IMR-90 (cell line): ENCODE data around the gene ZNF488. TPM values are rescaled to one million over a fixed set of nuclear protein-coding genes. Genes with fewer than 3 reads are reported as not detected.

Experiments used
- ATAC-seq: fragments of 200-7000 bp; cut with Tn5 transposase; 2 replicates; pipeline ENCODE4 v1.9.1; 2020; ENCODE audit warnings: low read depth, mild to moderate bottlenecking, moderate library complexity
- BruUV-seq: library from RNA; stranded (reverse); fragments of 400-500 nt; replicated peaks from 2 replicates; lab custom pipeline; 2021; lab: Mats Ljungman, UMichigan
- CTCF ChIA-PET: fragments of 300-600 bp; formaldehyde crosslinking; extraction: SDS; loops from one replicate; lab custom pipeline; 2021; ENCODE audit warnings: antibody characterized with exemption; lab: Yijun Ruan, JAX
- POLR2A ChIA-PET: fragments of 300-600 bp; sonication (Branson Sonifier 250); formaldehyde crosslinking; loops from one replicate; lab custom pipeline; 2022; ENCODE audit warnings: antibody characterized with exemption; ENCODE audit not compliant: unreplicated experiment; lab: Charles Lee
- DNase-seq: peaks from one replicate; pipeline ENCODE4 v3.0.0; 2013
- H2AFZ ChIP-seq: replicated peaks from 2 replicates; pipeline ENCODE3; 2013; ENCODE audit warnings: low read length, mild to moderate bottlenecking; ENCODE audit not compliant: poor library complexity
- H2AK5ac ChIP-seq: 2 replicates; pipeline ENCODE4 v1.6.1; 2013; ENCODE audit warnings: low read depth, low read length, inconsistent platforms
- H2AK9ac ChIP-seq: replicated peaks from 2 replicates; pipeline ENCODE3; 2013; ENCODE audit warnings: mild to moderate bottlenecking, low read depth, low read length, moderate library complexity; ENCODE audit not compliant: poor library complexity
- H2BK120ac ChIP-seq: 2 replicates; pipeline ENCODE4 v1.6.1; 2013; ENCODE audit warnings: low read depth, low read length, inconsistent platforms
- H2BK15ac ChIP-seq: 3 replicates; pipeline ENCODE4 v1.6.1; 2013; ENCODE audit warnings: low read depth, low read length, inconsistent platforms
- H2BK20ac ChIP-seq: 2 replicates; pipeline ENCODE4 v1.6.1; 2013; ENCODE audit warnings: low read depth, mild to moderate bottlenecking, inconsistent platforms, low read length, moderate library complexity
- H2BK5ac ChIP-seq: 2 replicates; pipeline ENCODE4 v1.6.1; 2013; ENCODE audit warnings: mild to moderate bottlenecking, low read depth, low read length, inconsistent platforms; ENCODE audit not compliant: poor library complexity, severe bottlenecking
- H3K14ac ChIP-seq: replicated peaks from 2 replicates; pipeline ENCODE4 v1.6.1; 2013; ENCODE audit warnings: low read depth, low read length, inconsistent platforms
- H3K18ac ChIP-seq: 2 replicates; pipeline ENCODE4 v1.6.1; 2013; ENCODE audit warnings: low read depth, low read length, control low read depth
- H3K23ac ChIP-seq: 2 replicates; pipeline ENCODE4 v1.6.1; 2013; ENCODE audit warnings: low read depth, low read length, inconsistent platforms
- H3K27ac ChIP-seq: 2 replicates; pipeline ENCODE4 v1.5.1; 2013; ENCODE audit warnings: mild to moderate bottlenecking, control low read depth, low read length; ENCODE audit not compliant: insufficient read depth
- H3K27me3 ChIP-seq: 2 replicates; pipeline ENCODE4 v1.6.1; 2013; ENCODE audit warnings: low read length; ENCODE audit not compliant: control insufficient read depth, insufficient read depth
- H3K36me3 ChIP-seq: 2 replicates; pipeline ENCODE4 v1.6.1; 2013; ENCODE audit warnings: low read length, mixed read lengths; ENCODE audit not compliant: control insufficient read depth, insufficient read depth
- H3K4ac ChIP-seq: 2 replicates; pipeline ENCODE4 v1.6.1; 2013; ENCODE audit warnings: low read depth, low read length, inconsistent platforms
- H3K4me1 ChIP-seq: 2 replicates; pipeline ENCODE4 v1.6.1; 2013; ENCODE audit warnings: low read length, mixed read lengths; ENCODE audit not compliant: control insufficient read depth, insufficient read depth
- H3K4me2 ChIP-seq: 2 replicates; pipeline ENCODE4 v1.6.1; 2013; ENCODE audit warnings: low read depth, mild to moderate bottlenecking, control low read depth, low read length, moderate library complexity
- H3K4me3 ChIP-seq: 2 replicates; pipeline ENCODE4 v1.5.1; 2013; ENCODE audit warnings: low read depth, mild to moderate bottlenecking, control low read depth, low read length, moderate library complexity; ENCODE audit not compliant: insufficient read depth
- H3K56ac ChIP-seq: 2 replicates; pipeline ENCODE4 v1.6.1; 2013; ENCODE audit warnings: low read length, inconsistent platforms; ENCODE audit not compliant: insufficient read depth; ENCODE audit errors: extremely low read depth
- H3K79me1 ChIP-seq, 2 experiments: 2 replicates each; pipeline ENCODE4 v1.6.1; 2013; ENCODE audit warnings: low read length in 2 of 2, inconsistent platforms in 1 of 2, low read depth in 1 of 2
- H3K9ac ChIP-seq: 2 replicates; pipeline ENCODE4 v1.6.1; 2013; ENCODE audit warnings: low read depth, low read length, control low read depth
- H3K9me1 ChIP-seq: 2 replicates; pipeline ENCODE4 v1.6.1; 2013; ENCODE audit warnings: low read length, inconsistent platforms; ENCODE audit not compliant: insufficient read depth
- H3K9me3 ChIP-seq: 2 replicates; pipeline ENCODE4 v1.6.1; 2013; ENCODE audit warnings: low read length; ENCODE audit not compliant: control insufficient read depth, insufficient read depth
- H4K20me1 ChIP-seq: 2 replicates; pipeline ENCODE4 v1.6.1; 2013; ENCODE audit warnings: low read length, inconsistent platforms; ENCODE audit not compliant: insufficient read depth
- H4K5ac ChIP-seq: 2 replicates; pipeline ENCODE4 v1.6.1; 2013; ENCODE audit warnings: mild to moderate bottlenecking, low read depth, low read length, control low read depth
- H4K8ac ChIP-seq, 2 experiments: 2 replicates each; pipeline ENCODE4 v1.6.1; 2013; ENCODE audit warnings: low read depth in 2 of 2, low read length in 2 of 2, control low read depth in 1 of 2, inconsistent platforms in 1 of 2
- H4K91ac ChIP-seq: 2 replicates; pipeline ENCODE4 v1.6.1; 2013; ENCODE audit warnings: low read depth, low read length, inconsistent platforms; ENCODE audit not compliant: insufficient read depth
- MAZ ChIP-seq: IDR thresholded peaks from 2 replicates; pipeline ENCODE4 v1.6.1; 2012; ENCODE audit warnings: low read depth, mild to moderate bottlenecking, low read length, improper control_type of control experiment, moderate library complexity, borderline replicate concordance
- RAD21 ChIP-seq: IDR thresholded peaks from 2 replicates; pipeline ENCODE4 v1.6.1; 2012; ENCODE audit warnings: low read length, improper control_type of control experiment
- WGBS, 2 experiments: methylation state at CpG; one replicate each; pipeline versions ENCODE4 v1.1.5 to v1.1.7; 2013; ENCODE audit warnings: missing lambda C conversion rate in 2 of 2; ENCODE audit not compliant: insufficient read length in 1 of 2; ENCODE audit errors: extremely low coverage in 2 of 2; 5-methylcytosine and 5-hydroxymethylcytosine counted together
- dilution Hi-C: fragments of 300-500 bp; cut with HindIII; formaldehyde crosslinking; loops from one replicate; pipeline ENCODE4 v1.14.3; 2018; ENCODE audit warnings: low sequenced_read_pairs; ENCODE audit not compliant: unreplicated experiment
- in situ Hi-C: fragments of 300-500 bp; cut with MboI; formaldehyde crosslinking; loops from 3 replicates; pipeline ENCODE4 v1.14.3; 2019; ENCODE audit warnings: low sequenced_read_pairs, inconsistent platforms, mixed read lengths
- intact Hi-C: fragments of 100-400 bp; cut with micrococcal nuclease; formaldehyde crosslinking; loops from 2 replicates; pipeline ENCODE4 v1.10.0; 2022
- polyA plus RNA-seq, 3 experiments: library from polyadenylated mRNA; depleted of rRNA; stranded (reverse); fragments of >200 nt; gene quantifications; 2 replicates each; pipeline ENCODE4 v1.2.3, GENCODE V29; 2012; ENCODE audit warnings: low replicate concordance in 1 of 3
- total RNA-seq: library from RNA; depleted of rRNA; stranded (reverse); fragments of >200 nt; gene quantifications from 2 replicates; pipeline ENCODE4 v1.2.3, GENCODE V29; 2012

The ZNF488 gene
- total and polyA plus RNA-seq, 2 of the 4 experiments (the other 2 are of a cell fraction) = under 0.01 to 0.14 TPM

- no peaks in the 10 kb centered on the region for H3K36me3 ChIP-seq
- dilution Hi-C loops = no loop called here
- BruUV-seq = no TSS peak
- H4K20me1 ChIP-seq = no peaks in the 10 kb centered on the region
- in situ Hi-C loops = no loop called here
- H2AK5ac ChIP-seq = no peak overlapping the region
- no peak overlapping the region for H3K56ac ChIP-seq
- H2BK15ac ChIP-seq = no peak overlapping the region
- no peak overlapping the region for H2AK9ac ChIP-seq
- H4K5ac ChIP-seq = no peak overlapping the region
- no peak overlapping the region for H3K9ac ChIP-seq
- no peaks in the 10 kb centered on the region for H3K4me1 ChIP-seq
- no peak overlapping the region for H3K18ac ChIP-seq
- H3K79me1 ChIP-seq = no peaks in the 10 kb centered on the region
- no peak overlapping the region for H2AFZ ChIP-seq
- H3K9me3 ChIP-seq = no peaks in the 10 kb centered on the region
- H3K4ac ChIP-seq = no peak overlapping the region
- H4K8ac ChIP-seq = no peak overlapping the region
- DNase-seq = no peak
- H3K14ac ChIP-seq = no peak overlapping the region
- WGBS, 2 experiments = 30% methylated on average over 2 of the region's 3 CpGs; no CpG with 5 or more reads in 1 of the 2 experiments
- POLR2A ChIA-PET = no interaction called here
- H3K23ac ChIP-seq = no peak overlapping the region
- no peak overlapping the region for H3K27ac ChIP-seq
- no peaks in the 10 kb centered on the region for H3K9me1 ChIP-seq
- CTCF ChIA-PET = no interaction called here
- TF ChIP-seq RAD21 (no peak), MAZ (no peak)
- H2BK120ac ChIP-seq = no peak overlapping the region
- H4K91ac ChIP-seq = no peak overlapping the region
- no peak for ATAC-seq
- H3K4me2 ChIP-seq = no peak overlapping the region
- H2BK5ac ChIP-seq = no peak overlapping the region
- no peak overlapping the region for H2BK20ac ChIP-seq
- intact Hi-C loops = no loop called here
- H3K4me3 ChIP-seq = no peak overlapping the region
- peaks cover 15% of the 10 kb centered on the region for H3K27me3 ChIP-seq
These were observed 25.6 kb downstream of the ZNF488 start for GRCh38 chr10:47358457-47358856.
